Activated naive CD4-positive, alpha-beta T cell treated with anti-CD3 and anti-CD28 coated beads, Interleukin-2, amount 10 ng/mL, durations not matched to agents 7 days and 5 days (primary cell): Measurements from ENCODE around the gene WDR70.
"Not testable (repeated sequence)": the region's sequence is repeated elsewhere in the genome, so short reads cannot be mapped to it uniquely, and the experiment has no call there.

ENCODE experiments used
- CTCF ChIA-PET: fragments of 350-600 bp; sonication (Branson Sonifier 250); formaldehyde crosslinking; loops from one replicate; lab custom pipeline; 2021; ENCODE audit warnings: antibody characterized with exemption; lab: Charles Lee
- DNase-seq: peaks from one replicate; pipeline ENCODE4 v3.0.0-alpha.2; 2020
- H3K27ac Mint-ChIP-seq: one replicate; pipeline ENCODE4 v1.8.0; 2021; ENCODE audit warnings: mild to moderate bottlenecking, moderate library complexity, mixed read lengths
- H3K27me3 Mint-ChIP-seq: one replicate; pipeline ENCODE4 v1.8.0; 2021; ENCODE audit warnings: mild to moderate bottlenecking, mixed read lengths
- H3K36me3 Mint-ChIP-seq: one replicate; pipeline ENCODE4 v1.8.0; 2021; ENCODE audit warnings: mixed read lengths
- H3K4me1 Mint-ChIP-seq: one replicate; pipeline ENCODE4 v1.8.0; 2021; ENCODE audit warnings: mixed read lengths
- H3K4me3 Mint-ChIP-seq: one replicate; pipeline ENCODE4 v1.8.0; 2021; ENCODE audit warnings: mild to moderate bottlenecking, moderate library complexity, mixed read lengths
- H3K9me3 Mint-ChIP-seq: one replicate; pipeline ENCODE4 v1.8.0; 2021; ENCODE audit warnings: mixed read lengths

The WDR70 gene

DNA sequence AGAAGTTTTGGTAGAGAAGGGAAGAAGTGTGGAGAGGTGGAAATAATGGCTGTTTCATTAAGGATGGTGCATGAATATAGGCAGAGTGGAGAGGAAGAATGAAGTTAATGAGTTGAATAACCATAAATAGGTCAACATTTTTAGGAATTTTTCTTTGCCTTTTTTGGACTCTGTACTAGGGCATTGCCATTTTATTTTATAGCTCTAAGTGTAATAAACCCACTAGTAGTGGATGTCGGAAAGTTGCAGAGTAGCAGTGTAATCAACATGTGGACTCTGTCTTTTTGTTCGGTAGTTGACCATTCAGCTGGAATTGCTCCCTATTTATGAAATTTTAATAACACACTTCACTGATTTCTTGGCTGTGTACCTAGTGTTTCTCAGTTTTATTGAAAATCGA, 199.1 kb downstream of the WDR70 start:
- DNase-seq: no peak
- Mint-ChIP-seq H3K27me3 (no peaks in the 10 kb centered on the region), H3K36me3 (peaks cover 3% of the 10 kb centered on the region), H3K27ac (no peak overlapping the region), H3K4me1 (peaks cover 2% of the 10 kb centered on the region), H3K9me3 (no peaks in the 10 kb centered on the region), H3K4me3 (no peak overlapping the region)
- CTCF ChIA-PET: no interaction called here

DNA sequence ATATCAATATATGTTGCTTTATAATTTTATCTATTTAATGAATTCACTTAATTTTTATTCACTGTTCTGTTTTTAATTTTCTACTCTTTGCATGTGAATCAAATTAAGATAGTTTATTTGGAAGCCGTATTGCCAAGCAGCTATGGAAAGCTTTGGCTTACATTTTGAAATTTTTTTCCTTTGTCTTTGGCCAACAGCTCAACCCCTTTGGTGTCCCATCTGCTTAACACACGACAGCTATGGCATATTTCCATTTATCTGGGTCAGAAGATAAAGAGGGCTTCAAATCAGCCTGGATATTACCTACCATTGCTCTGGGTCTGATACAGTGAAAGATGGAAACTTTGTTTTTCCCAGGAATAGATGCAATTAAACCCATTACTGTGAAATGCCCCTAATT, 201.0 kb downstream of the WDR70 start:
- Mint-ChIP-seq H3K9me3 (no peaks in the 10 kb centered on the region), H3K4me1 (peaks cover 2% of the 10 kb centered on the region), H3K27me3 (no peaks in the 10 kb centered on the region), H3K4me3 (no peak overlapping the region), H3K36me3 (no peaks in the 10 kb centered on the region), H3K27ac (no peak overlapping the region)
- DNase-seq: no peak
- CTCF ChIA-PET: no interaction called here

DNA sequence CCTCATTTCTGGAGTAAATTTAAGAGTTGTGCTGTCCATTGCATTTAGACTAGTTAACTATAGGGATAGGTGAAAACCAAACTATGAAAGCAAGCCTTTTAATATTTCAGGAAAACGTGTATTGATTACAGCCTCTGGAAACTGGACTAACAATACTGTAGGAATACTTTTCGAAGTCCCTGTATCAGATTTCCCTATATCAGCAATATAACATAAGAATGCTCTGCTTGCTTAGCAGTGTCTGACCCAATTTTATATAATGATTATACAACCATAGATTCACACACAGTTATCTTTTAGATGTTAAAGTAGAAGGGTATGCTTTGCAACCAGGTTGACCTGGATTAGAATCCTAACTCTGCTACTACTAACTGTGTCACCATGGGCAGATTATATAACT, 203.1 kb downstream of the WDR70 start:
- Mint-ChIP-seq H3K4me1 (no peaks in the 10 kb centered on the region), H3K4me3 (no peak overlapping the region), H3K36me3 (no peaks in the 10 kb centered on the region), H3K27ac (no peak overlapping the region), H3K27me3 (no peaks in the 10 kb centered on the region), H3K9me3 (no peaks in the 10 kb centered on the region)
- DNase-seq: no peak
- CTCF ChIA-PET: no interaction called here

DNA sequence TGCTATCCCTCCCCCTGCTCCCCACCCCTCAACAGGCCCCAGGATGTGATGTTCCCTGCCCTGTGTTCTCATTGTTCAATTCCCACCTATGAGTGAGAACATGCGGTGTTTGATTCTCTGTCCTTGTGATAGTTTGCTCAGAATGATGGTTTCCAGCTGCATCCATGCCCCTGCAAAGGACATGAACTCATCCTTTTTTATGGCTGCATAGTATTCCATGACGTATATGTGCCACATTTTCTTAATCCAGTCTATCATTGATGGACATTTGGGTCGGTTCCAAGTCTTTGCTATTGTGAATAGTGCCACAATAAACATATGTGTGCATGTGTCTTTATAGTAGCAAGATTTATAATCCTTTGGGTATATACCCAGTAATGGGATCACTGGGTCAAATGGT, 214.2 kb downstream of the WDR70 start:
- CTCF ChIA-PET, DNase-seq, H3K27ac Mint-ChIP-seq, H3K9me3 Mint-ChIP-seq, H3K27me3 Mint-ChIP-seq, H3K4me1 Mint-ChIP-seq, H3K36me3 Mint-ChIP-seq, H3K4me3 Mint-ChIP-seq: not testable (repeated sequence)

DNA sequence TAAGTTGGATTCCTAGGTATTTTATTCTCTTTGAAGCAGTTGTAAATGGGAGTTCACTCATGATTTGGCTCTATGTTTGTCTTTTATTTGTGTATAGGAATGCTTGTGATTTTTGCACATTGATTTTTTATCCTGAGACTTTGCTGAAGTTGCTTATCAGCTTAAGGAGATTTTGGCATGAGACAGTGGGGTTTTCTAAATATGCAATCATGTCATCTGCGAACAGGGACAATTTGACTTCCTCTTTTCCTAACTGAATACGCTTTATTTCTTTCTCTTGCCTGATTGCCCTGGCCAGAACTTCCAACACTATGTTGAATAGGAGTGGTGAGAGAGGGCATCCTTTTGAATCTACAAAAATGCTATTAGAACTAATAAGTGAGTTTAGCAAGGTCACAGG, 215.7 kb downstream of the WDR70 start:
- H3K4me3 Mint-ChIP-seq, H3K4me1 Mint-ChIP-seq, CTCF ChIA-PET, H3K27me3 Mint-ChIP-seq, DNase-seq, H3K9me3 Mint-ChIP-seq, H3K27ac Mint-ChIP-seq: not testable (repeated sequence)
- peaks cover 10% of the 10 kb centered on the region for H3K36me3 Mint-ChIP-seq

DNA sequence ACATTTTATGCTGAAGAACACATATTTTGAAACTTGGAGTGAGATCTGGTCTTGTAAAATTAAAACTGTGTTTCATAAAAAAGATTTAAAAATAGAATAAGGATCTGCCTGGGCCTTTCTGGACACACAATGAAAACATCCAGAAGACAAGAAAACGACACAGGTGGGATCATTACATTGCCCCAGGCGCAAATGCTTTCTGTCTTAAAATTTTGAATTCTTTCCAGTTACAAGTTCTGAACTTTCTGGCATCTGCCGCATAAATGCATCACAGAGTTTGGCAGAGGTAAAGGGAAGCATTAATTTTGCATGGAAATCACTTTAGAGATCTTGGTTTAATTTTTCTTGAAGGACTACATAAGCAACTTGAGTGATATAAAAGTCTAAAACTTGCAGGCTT, 219.6 kb downstream of the WDR70 start:
- Mint-ChIP-seq H3K4me3 (no peak overlapping the region), H3K27me3 (no peaks in the 10 kb centered on the region), H3K4me1 (peaks cover 2% of the 10 kb centered on the region), H3K36me3 (peaks cover 14% of the 10 kb centered on the region), H3K27ac (no peak overlapping the region), H3K9me3 (peaks cover 16% of the 10 kb centered on the region)
- DNase-seq: no peak
- CTCF ChIA-PET: no interaction called here

DNA sequence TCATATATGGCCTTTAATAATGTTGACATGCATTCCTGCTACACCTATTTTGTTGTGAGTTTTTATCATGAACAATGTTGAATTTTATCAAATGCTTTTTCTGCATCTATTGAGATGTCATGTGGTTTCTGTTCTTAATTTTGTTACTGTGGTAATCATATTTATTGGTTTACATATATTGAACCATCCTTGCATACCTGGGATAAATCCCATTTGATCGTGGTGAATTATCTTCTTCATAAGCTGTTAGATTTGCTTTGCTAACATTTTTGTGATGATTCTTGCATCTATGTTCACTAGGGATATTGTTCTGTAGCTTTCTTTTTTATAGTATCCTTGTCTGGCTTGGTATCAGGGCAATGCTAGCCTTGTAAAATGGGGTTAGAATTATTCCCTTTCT, 222.0 kb downstream of the WDR70 start:
- no peak overlapping the region for H3K27ac Mint-ChIP-seq
- no peaks in the 10 kb centered on the region for H3K27me3 Mint-ChIP-seq
- H3K4me3 Mint-ChIP-seq: no peak overlapping the region
- peaks cover 2% of the 10 kb centered on the region for H3K4me1 Mint-ChIP-seq
- CTCF ChIA-PET: no interaction called here
- peaks cover 17% of the 10 kb centered on the region for H3K36me3 Mint-ChIP-seq
- peaks cover 16% of the 10 kb centered on the region for H3K9me3 Mint-ChIP-seq
- no peak for DNase-seq

DNA sequence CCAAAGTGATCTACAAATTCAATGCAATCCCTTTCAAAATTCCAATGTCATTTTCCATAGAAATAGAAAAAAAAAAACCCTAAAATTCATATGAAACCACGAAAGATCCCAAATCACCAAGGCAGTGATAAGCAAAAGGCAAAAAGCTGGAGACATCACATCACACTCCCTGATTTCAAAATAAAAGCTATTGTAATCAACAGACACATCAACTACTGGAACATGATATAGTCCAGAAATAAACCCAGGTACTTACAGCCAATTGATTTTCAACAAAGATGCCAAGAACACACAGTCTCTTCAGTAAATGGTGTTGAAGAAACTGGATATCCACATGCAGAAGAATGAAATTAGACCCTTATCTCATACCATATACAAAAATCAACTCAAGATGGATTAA, 224.0 kb downstream of the WDR70 start:
- peaks cover 15% of the 10 kb centered on the region for H3K36me3 Mint-ChIP-seq
- H3K9me3 Mint-ChIP-seq: peaks cover 16% of the 10 kb centered on the region
- CTCF ChIA-PET: no interaction called here

DNA sequence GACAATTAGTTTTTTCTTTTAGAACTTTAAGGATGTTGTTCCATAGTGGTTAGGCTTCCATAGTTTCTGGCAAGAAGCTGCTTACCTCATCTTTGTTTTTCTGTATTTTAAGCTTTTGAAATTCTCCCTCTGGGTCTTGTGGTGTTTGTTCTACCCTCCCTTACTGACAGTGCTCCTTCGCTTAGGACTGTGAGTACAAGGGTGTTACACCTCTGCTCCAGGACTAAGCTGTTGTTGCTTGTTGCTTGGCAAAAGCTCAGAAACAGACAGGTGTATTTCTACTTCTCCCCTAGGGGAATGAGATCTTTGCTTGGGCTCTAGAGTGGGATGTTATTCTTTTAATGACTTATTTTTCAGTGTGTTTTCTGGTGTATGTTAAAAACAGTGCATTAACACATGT, 225.2 kb downstream of the WDR70 start:
- Mint-ChIP-seq H3K9me3 (peaks cover 16% of the 10 kb centered on the region), H3K27ac (no peak overlapping the region), H3K36me3 (peaks cover 19% of the 10 kb centered on the region), H3K4me3 (no peak overlapping the region), H3K4me1 (peaks cover 2% of the 10 kb centered on the region), H3K27me3 (no peaks in the 10 kb centered on the region)
- DNase-seq: no peak
- CTCF ChIA-PET: no interaction called here

More for the DNA sequence above, 224.0 kb downstream of the WDR70 start:
- Mint-ChIP-seq H3K4me3 (no peak overlapping the region), H3K27me3 (no peaks in the 10 kb centered on the region), H3K4me1 (peaks cover 2% of the 10 kb centered on the region), H3K27ac (no peak overlapping the region)
- DNase-seq: no peak

DNA sequence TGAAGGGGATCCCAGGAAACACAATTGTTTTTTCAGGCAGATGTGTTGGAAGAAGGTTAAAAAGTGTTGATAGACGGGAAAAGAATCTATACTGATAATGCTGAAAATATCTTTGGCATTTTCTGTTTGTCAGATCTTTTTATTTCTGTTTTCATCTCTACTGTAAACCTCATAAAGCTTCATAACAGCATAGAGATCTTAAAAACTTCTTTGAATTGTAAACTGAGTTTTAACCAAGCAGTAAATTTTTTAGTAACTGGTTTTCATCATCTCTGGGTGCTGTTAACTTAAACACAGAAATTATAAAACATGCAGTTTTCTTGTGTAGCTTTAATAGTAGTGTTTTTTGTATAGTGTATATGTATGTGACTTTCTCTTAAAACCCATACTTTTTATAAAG, 227.0 kb downstream of the WDR70 start:
- Mint-ChIP-seq H3K4me1 (peaks cover 2% of the 10 kb centered on the region), H3K27me3 (no peaks in the 10 kb centered on the region), H3K36me3 (peaks cover 17% of the 10 kb centered on the region), H3K27ac (no peak overlapping the region), H3K4me3 (no peak overlapping the region), H3K9me3 (peaks cover 8% of the 10 kb centered on the region)
- DNase-seq: no peak
- CTCF ChIA-PET: no interaction called here

DNA sequence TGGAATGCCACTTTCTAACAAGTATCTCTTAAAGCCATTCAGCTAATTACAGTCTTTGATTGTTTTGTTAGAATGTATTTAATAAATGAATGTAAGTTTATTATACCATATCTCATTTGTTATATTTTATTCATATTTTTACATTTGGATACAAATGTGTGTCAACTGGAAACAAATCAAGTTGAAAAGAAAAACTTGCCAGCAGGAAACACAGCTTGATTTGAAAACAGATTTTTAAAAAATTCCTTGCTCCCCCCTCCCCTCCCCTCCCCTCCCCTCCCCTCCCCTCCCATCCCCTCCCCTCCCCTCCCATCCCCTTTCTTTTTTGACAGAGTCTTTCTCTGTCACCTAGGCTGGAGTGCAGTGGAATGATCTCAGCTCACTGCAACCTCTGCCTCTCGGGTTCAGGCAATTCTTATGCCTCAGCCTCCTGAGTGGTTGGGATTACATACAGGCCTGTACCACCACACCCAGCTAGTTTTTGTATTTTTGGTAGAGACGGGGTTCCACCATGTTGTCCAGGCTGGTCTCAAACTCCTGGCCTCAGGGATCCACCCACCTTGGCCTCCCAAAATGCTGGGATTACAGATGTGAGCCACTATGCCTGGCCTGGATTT, 227.6 kb downstream of the WDR70 start:
- peaks cover 2% of the 10 kb centered on the region for H3K9me3 Mint-ChIP-seq
- CTCF ChIA-PET: no interaction called here
- H3K4me3 Mint-ChIP-seq: no peak overlapping the region
- H3K36me3 Mint-ChIP-seq: peaks cover 13% of the 10 kb centered on the region
- H3K27me3 Mint-ChIP-seq: no peaks in the 10 kb centered on the region
- no peak overlapping the region for H3K27ac Mint-ChIP-seq
- no peak for DNase-seq
- H3K4me1 Mint-ChIP-seq: peaks cover under 1% of the 10 kb centered on the region

DNA sequence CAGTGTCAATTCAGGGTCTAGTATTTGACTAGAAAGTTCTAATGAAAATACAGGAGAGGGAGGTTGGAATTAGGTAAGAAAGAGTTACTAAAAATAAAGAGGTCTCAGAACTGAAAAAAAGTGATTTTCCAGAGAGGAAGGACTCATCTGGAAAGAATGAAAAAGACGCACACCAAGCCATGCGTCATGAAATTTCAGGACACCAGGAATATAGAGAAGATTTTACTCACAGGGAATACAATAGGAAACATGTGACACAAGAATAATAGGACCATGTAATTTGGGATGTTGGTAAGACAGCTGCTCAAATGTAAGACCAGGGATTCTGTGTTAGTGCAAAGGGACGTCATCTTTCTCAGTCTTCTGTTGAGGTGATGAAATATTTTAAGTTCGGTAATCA, 236.1 kb downstream of the WDR70 start:
- Mint-ChIP-seq H3K27ac (no peak overlapping the region), H3K9me3 (peaks cover 1% of the 10 kb centered on the region), H3K27me3 (no peaks in the 10 kb centered on the region), H3K4me1 (no peaks in the 10 kb centered on the region), H3K36me3 (peaks cover 5% of the 10 kb centered on the region), H3K4me3 (no peak overlapping the region)
- CTCF ChIA-PET: no interaction called here
- no peak for DNase-seq

DNA sequence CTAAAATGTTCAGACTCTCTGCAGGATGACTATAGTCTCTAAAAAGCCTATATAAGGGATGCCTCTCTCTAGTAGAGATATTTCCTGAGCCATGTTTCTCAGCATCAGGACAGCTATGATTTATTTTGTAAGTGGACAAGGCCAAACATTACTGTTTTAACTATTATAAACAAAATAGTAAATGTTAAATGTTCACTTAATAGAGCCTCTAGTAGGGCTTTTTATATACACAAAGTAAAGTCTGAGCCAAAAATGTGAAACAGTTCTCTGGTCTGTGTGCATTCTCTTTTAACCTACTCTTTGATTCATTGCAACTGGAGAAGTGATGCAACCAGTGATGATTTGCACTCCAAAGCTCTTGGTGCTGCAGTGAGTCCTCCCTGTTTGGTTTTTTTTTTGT, 240.2 kb downstream of the WDR70 start:
- peaks cover 12% of the 10 kb centered on the region for H3K36me3 Mint-ChIP-seq
- DNase-seq: no peak
- no peak overlapping the region for H3K4me3 Mint-ChIP-seq
- CTCF ChIA-PET: no interaction called here
- peaks cover 2% of the 10 kb centered on the region for H3K9me3 Mint-ChIP-seq
- no peaks in the 10 kb centered on the region for H3K27me3 Mint-ChIP-seq
- H3K4me1 Mint-ChIP-seq: no peaks in the 10 kb centered on the region
- no peak overlapping the region for H3K27ac Mint-ChIP-seq

DNA sequence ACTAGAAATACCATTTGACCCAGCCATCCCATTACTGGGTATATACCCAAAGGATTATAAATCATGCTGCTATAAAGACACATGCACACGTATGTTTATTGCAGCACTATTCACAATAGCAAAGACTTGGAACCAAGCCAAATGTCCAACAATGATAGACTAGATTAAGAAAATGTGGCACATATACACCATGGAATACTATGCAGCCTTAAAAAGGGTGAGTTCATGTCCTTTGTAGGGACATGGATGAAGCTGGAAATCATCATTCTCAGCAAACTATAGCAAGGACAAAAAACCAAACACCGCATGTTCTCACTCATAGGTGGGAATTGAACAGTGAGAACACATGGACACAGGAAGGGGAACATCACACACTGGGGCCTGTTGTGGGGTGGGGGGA, 243.2 kb downstream of the WDR70 start:
- DNase-seq, H3K4me1 Mint-ChIP-seq, H3K27me3 Mint-ChIP-seq, H3K9me3 Mint-ChIP-seq, H3K27ac Mint-ChIP-seq, H3K4me3 Mint-ChIP-seq, CTCF ChIA-PET: not testable (repeated sequence)
- H3K36me3 Mint-ChIP-seq: peaks cover 12% of the 10 kb centered on the region

DNA sequence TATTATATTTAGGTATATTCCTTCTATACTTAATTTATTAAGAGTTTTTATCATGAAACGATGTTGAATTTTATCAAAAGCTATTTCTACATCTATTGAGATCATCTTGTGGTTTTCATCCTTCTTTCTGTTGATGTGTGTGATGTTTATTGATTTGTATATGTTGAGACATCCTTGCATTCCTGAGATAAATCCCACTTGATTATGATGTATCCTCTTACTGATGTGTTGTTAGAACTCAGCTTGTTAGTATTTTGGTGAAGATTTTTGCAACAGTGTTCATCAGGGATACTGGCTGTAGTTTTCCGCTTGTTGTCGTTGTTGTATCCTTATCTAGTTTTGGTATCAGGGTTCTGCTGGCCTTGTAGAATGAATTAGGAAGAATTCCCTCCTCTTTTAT, 247.1 kb downstream of the WDR70 start:
- CTCF ChIA-PET: no interaction called here
- Mint-ChIP-seq H3K27ac (no peak overlapping the region), H3K27me3 (no peaks in the 10 kb centered on the region), H3K36me3 (peaks cover 23% of the 10 kb centered on the region), H3K9me3 (peaks cover 24% of the 10 kb centered on the region), H3K4me1 (no peaks in the 10 kb centered on the region), H3K4me3 (no peak overlapping the region)
- no peak for DNase-seq

DNA sequence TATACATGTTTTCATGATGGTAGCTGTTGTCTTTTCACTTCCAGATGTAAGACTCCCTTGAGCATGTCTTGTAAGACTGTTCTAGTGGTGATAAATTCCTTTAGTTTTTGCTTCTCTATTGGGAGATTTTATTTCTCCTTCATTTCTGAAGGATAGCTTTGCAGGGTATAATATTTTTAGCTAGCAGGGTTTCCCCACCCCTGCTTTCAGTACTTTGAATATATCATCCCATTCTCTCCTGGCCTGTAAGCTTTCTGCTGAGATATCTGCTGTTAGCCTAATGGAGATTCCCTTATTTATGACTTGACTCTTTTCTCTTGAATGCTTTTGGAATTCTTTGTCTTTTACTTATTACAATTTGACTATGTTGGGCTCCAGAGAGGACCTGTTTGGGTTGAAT, 249.8 kb downstream of the WDR70 start:
- CTCF ChIA-PET: no interaction called here
- peaks cover 21% of the 10 kb centered on the region for H3K36me3 Mint-ChIP-seq

More for the DNA sequence above, 249.8 kb downstream of the WDR70 start:
- H3K4me1 Mint-ChIP-seq: no peaks in the 10 kb centered on the region
- H3K27ac Mint-ChIP-seq: no peak overlapping the region
- H3K4me3 Mint-ChIP-seq: no peak overlapping the region
- no peaks in the 10 kb centered on the region for H3K27me3 Mint-ChIP-seq
- DNase-seq: no peak
- peaks cover 24% of the 10 kb centered on the region for H3K9me3 Mint-ChIP-seq
